RWPE1 (cell line): ENCODE results near the gene LOC128125822.

ENCODE experiments used
- CTCF ChIA-PET: fragments of 350-600 bp; sonication (Branson Sonifier 250); formaldehyde crosslinking; extraction: SDS; loops from one replicate; lab custom pipeline; 2021; lab: Yijun Ruan, JAX
- POLR2A ChIA-PET: fragments of 400-600 bp; formaldehyde crosslinking; extraction: SDS; loops from one replicate; lab custom pipeline; 2020; ENCODE audit warnings: antibody characterized with exemption; ENCODE audit not compliant: low non-redundant PET; lab: Yijun Ruan, JAX
- DNase-seq: peaks from one replicate; pipeline ENCODE4 v3.0.0; 2012; ENCODE audit warnings: low spot score
- H3K27ac ChIP-seq: fragments of 450-650 bp; 2 replicates; pipeline ENCODE4 v1.5.1; 2017
- TF ChIP-seq, protein P1 (sequence below): fragments of 450-650 bp; conservative IDR thresholded peaks from 2 replicates; pipeline ENCODE4 v1.5.1; 2017; ENCODE audit warnings: low read depth, mild to moderate bottlenecking

The LOC128125822 gene

DNA sequence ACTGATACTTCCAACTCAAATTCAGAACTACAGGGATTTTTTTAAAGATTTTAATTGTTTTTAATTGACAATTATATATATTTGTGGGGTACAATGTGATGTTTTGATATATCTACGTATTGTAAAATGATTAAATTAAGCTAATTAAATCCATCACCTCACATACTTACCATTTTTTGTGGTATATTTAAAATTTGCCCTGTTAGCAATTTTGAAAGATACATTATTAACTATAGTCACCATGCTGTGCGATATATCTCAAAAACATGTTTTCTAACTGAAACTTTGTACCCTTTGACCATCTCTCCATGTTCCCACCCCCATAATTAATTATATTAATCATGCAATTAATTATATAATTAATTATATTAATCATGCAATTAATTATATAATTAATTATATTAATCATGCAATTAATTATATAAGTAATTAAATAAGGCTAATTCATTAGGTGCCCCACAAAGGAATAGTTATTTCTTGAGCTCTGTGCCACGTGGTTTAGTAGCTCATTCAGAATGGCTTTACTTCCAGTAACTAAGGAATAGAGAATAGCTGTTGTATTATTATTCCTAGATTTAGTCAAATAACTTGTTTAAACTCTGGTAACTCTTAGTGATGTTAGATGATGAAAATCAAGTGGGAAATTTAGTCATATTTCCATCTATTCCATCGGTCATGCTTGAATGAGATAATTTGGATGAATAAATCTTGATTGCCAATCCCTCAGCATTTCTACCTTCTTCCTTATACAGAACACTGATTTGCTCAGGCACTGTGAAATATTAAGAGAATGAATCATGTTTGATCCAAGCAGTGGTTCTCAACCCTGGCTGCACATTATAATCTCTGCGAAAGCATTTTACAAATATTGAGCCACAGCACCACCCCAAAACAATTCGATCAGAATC, 25.1 kb downstream of the LOC128125822 start:
- DNase-seq: no peak
- ChIA-PET POLR2A (no interaction called here), CTCF (interaction anchor here (0.6 to 1.5 kb wide), 2 partner anchors 147 to 245 kb away, joined by 7 to 8 read pairs; no protein-coding TSS in a partner anchor)
- TF ChIP-seq, protein P1, sequence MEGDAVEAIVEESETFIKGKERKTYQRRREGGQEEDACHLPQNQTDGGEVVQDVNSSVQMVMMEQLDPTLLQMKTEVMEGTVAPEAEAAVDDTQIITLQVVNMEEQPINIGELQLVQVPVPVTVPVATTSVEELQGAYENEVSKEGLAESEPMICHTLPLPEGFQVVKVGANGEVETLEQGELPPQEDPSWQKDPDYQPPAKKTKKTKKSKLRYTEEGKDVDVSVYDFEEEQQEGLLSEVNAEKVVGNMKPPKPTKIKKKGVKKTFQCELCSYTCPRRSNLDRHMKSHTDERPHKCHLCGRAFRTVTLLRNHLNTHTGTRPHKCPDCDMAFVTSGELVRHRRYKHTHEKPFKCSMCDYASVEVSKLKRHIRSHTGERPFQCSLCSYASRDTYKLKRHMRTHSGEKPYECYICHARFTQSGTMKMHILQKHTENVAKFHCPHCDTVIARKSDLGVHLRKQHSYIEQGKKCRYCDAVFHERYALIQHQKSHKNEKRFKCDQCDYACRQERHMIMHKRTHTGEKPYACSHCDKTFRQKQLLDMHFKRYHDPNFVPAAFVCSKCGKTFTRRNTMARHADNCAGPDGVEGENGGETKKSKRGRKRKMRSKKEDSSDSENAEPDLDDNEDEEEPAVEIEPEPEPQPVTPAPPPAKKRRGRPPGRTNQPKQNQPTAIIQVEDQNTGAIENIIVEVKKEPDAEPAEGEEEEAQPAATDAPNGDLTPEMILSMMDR: no peak
- H3K27ac ChIP-seq: no peak overlapping the region

DNA sequence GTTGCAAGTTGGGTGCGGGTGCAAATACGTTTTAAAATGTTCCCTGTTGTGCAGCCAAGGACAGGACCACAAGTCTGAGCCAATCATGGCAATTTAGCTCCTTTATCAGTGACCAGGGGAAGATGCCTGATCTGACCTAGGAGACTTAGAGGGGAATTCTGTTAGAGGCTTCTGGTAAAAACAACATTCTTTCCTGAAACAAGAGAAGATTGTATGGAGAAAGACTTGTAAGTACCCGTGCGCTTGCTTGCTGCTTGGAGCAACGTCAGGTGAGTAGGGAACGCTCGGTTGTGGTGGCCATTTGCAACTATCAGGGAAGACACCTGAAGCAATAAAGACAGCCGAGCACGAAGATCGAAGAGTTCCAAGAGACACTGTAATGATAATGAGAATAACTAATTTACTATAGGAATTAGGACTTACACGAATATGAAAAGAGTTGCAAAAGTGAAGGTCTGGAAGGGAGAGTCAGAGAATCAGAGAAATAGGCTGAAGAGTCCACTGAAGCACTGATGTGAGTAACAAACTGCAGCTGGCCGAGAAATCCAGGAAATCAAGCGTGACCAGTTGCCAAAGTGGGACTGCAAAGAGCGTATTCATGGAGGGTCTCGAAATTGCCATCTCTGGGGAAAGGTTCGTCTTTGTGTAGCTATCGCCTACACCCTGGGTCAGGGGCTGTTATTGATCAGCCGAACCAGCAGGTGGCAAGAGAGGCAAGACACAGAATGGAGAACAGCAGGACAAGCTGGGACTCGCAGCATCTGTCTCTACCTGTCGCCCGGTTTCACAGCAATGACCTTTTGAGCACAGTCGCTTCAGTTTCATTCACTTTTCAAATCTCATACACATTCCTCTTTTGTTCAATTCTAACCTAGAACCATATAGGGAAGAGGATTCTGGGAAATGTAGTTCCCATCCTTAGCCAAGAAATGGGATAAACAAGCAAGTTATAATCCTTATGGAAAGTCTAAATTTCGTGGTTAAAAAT, 26.1 kb downstream of the LOC128125822 start:
- peak; percentile 75 for DNase-seq
- H3K27ac ChIP-seq: no peak overlapping the region
- TF ChIP-seq, protein P1: peak; percentile 90
- ChIA-PET CTCF (interaction anchor here (0.5 to 1.7 kb wide), 20 partner anchors 10 to 1164 kb away, joined by 3 to 9 read pairs (median 4); no protein-coding TSS in a partner anchor), POLR2A (no interaction called here)

DNA sequence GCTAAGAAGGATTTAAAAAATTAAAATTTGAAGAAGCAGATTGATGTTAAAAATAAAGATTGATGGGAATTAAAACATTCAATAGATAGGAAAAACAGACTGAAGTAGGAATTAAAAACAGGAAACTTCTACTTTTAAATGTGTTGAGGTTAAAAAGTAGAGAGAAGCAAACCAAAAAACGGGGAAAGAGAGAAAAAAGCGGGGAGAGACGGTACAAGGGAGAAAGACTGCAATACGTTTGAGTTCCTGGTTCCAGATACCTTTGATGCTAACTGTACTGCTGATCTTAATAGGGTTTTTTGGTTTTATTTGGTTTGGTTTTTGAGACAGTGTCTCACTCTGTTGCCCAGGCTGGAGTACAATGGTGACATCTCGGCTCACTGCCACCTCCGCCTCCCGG, 27.0 kb downstream of the LOC128125822 start:
- DNase-seq: no peak
- H3K27ac ChIP-seq: no peak overlapping the region
- ChIA-PET CTCF (interaction anchor here (0.5 to 1.7 kb wide), 15 partner anchors 11 to 302 kb away, joined by 3 to 5 read pairs (median 3); no protein-coding TSS in a partner anchor), POLR2A (no interaction called here)
- TF ChIP-seq, protein P1: no peak

DNA sequence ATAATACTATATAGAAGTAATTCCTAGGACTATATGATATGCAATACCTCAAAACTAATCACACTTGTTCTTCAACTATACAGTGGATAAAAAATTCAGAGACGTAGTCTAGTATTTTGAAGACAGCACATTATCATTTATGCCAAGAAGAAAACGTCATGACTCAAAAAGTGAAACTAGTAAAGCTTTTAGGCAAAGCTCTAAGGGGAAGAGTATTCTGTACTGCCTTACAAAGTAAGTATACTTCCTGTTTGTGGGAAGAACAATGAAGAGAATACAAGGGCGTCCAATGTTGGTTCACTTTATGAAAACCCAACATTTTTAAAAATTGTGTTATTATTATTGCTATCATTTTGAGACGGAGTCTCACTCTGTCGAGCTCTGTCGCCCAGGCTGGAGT, 27.9 kb downstream of the LOC128125822 start:
- POLR2A ChIA-PET: no interaction called here
- TF ChIP-seq, protein P1: no peak
- DNase-seq: no peak
- CTCF ChIA-PET: interaction anchor here (0.5 to 0.6 kb wide), 3 partner anchors 25 to 1737 kb away, joined by 3 read pairs; no protein-coding TSS in a partner anchor
- H3K27ac ChIP-seq: no peak overlapping the region

DNA sequence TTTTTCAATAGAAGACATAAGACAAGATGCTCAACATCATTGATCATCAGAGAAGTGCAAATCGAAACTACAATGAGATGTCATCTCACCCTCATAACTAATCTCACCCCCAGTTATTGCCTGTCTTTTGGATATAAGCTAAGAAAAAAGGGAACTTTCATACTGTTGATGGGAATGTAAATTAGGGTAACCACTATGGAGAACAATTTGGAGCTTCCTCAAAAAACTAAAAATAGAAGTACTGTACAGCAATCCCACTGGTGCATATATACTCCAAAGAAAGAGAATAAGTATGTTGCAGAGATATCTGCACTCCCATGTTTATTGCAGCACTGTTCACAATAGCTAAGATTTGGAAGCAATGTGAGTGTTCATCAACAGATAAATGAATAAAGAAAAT, 37.0 kb downstream of the LOC128125822 start:
- ChIA-PET CTCF (interaction anchor here (0.7 to 1.2 kb wide), 2 partner anchors 256 to 259 kb away, joined by 3 to 4 read pairs; no protein-coding TSS in a partner anchor), POLR2A (no interaction called here)
- no peak for DNase-seq
- TF ChIP-seq, protein P1: no peak
- no peak overlapping the region for H3K27ac ChIP-seq
